RWPE1 (cell line): Measurements from ENCODE around the gene CNTN4.
"Not testable (repeated sequence)": the region's sequence is repeated elsewhere in the genome, so short reads cannot be mapped to it uniquely, and the experiment has no call there.

Source experiments
- CTCF ChIA-PET: fragments of 350-600 bp; sonication (Branson Sonifier 250); formaldehyde crosslinking; extraction: SDS; loops from one replicate; lab custom pipeline; 2021; lab: Yijun Ruan, JAX
- POLR2A ChIA-PET: fragments of 400-600 bp; formaldehyde crosslinking; extraction: SDS; loops from one replicate; lab custom pipeline; 2020; ENCODE audit warnings: antibody characterized with exemption; ENCODE audit not compliant: low non-redundant PET; lab: Yijun Ruan, JAX
- DNase-seq: peaks from one replicate; pipeline ENCODE4 v3.0.0; 2012; ENCODE audit warnings: low spot score
- H3K27ac ChIP-seq: fragments of 450-650 bp; 2 replicates; pipeline ENCODE4 v1.5.1; 2017
- CTCF ChIP-seq: fragments of 450-650 bp; conservative IDR thresholded peaks from 2 replicates; pipeline ENCODE4 v1.5.1; 2017; ENCODE audit warnings: low read depth, mild to moderate bottlenecking

CNTN4 gene

GRCh38 chr3:2098398-2099027, at the start of gene CNTN4:
TSS of gene CNTN4 (plus strand) at chr3:2098866.
- ChIA-PET CTCF (no interaction called here), POLR2A (no interaction called here)
- peak; percentile 8 for DNase-seq
- TF ChIP-seq CTCF = no peak
- H3K27ac ChIP-seq = no peak within 1 kb of the TSS

GRCh38 chr3:2061360-2061759, 37.3 kb upstream of the CNTN4 start:
- POLR2A ChIA-PET = no interaction called here
- no peak for TF ChIP-seq CTCF
- CTCF ChIA-PET = no interaction called here
- no peak overlapping the region for H3K27ac ChIP-seq
- DNase-seq = no peak

- TF ChIP-seq CTCF = no peak
- no peak overlapping the region for H3K27ac ChIP-seq
- DNase-seq = no peak
- POLR2A ChIA-PET = no interaction called here
- CTCF ChIA-PET = no interaction called here
Measured at GRCh38 chr3:2071531-2071930, 27.1 kb upstream of the CNTN4 start.

GRCh38 chr3:2078821-2079220, 19.8 kb upstream of the CNTN4 start:
- TF ChIP-seq CTCF = no peak
- ChIA-PET POLR2A (no interaction called here), CTCF (no interaction called here)

GRCh38 chr3:2082871-2083480, 15.7 kb upstream of the CNTN4 start:
- no peak overlapping the region for H3K27ac ChIP-seq
- POLR2A ChIA-PET = no interaction called here
- no peak for DNase-seq
- CTCF ChIA-PET = no interaction called here
- no peak for TF ChIP-seq CTCF

More at GRCh38 chr3:2078821-2079220, 19.8 kb upstream of the CNTN4 start:
- H3K27ac ChIP-seq = no peak overlapping the region
- no peak for DNase-seq

GRCh38 chr3:2083558-2083957, 15.1 kb upstream of the CNTN4 start:
- CTCF ChIA-PET, POLR2A ChIA-PET, H3K27ac ChIP-seq, DNase-seq: not testable (repeated sequence)

GRCh38 chr3:2090095-2090911, 8.4 kb upstream of the CNTN4 start:
- TF ChIP-seq CTCF = no peak
- POLR2A ChIA-PET = no interaction called here
- no peak overlapping the region for H3K27ac ChIP-seq
- CTCF ChIA-PET = no interaction called here
- no peak for DNase-seq
